Mesenteric fat pad (tissue), 1 donor: ENCODE results near the gene AGBL5. TPM values are rescaled to one million over a fixed set of nuclear protein-coding genes. Genes with fewer than 3 reads are reported as not detected.
"Not testable (repeated sequence)": the region's sequence is repeated elsewhere in the genome, so short reads cannot be mapped to it uniquely, and the experiment has no call there.

Source experiments
- DNase-seq: peaks from one replicate; pipeline ENCODE4 v3.0.0-alpha.2; 2020; ENCODE audit warnings: low spot score
- total RNA-seq: library from RNA; stranded (reverse); fragmentation: NEBNext Ultra II Directional; extraction: Animal tissue kit (Norgen Biotek cat#: 25700); gene quantifications from one replicate; pipeline ENCODE4 v1.2.1, GENCODE V29; 2021
- donor health status: DM: yes; HTN: yes; CAD: no.

Gene AGBL5
- total RNA-seq, 1 donor from 2014 or later, result 20.3 TPM

GRCh38 chr2:27051902-27052645, 606 bp downstream of the AGBL5 start:
- DNase-seq, result no peak

GRCh38 chr2:27053321-27053720, 1.9 kb downstream of the AGBL5 start:
- no peak for DNase-seq

GRCh38 chr2:27053776-27054175, 2.3 kb downstream of the AGBL5 start:
- no peak for DNase-seq

- DNase-seq, result no peak
Observed at GRCh38 chr2:27054721-27055120, 3.3 kb downstream of the AGBL5 start.

- no peak for DNase-seq
Observed at GRCh38 chr2:27057184-27057583, 5.7 kb downstream of the AGBL5 start.

GRCh38 chr2:27058210-27058609, 6.7 kb downstream of the AGBL5 start:
- DNase-seq, result no peak

GRCh38 chr2:27059141-27059820, 7.8 kb downstream of the AGBL5 start:
- no peak for DNase-seq

GRCh38 chr2:27060323-27060722, 8.9 kb downstream of the AGBL5 start:
- no peak for DNase-seq

GRCh38 chr2:27065128-27065527, 13.7 kb downstream of the AGBL5 start:
- no peak for DNase-seq

- no peak for DNase-seq
Observed at GRCh38 chr2:27067385-27067784, 15.9 kb downstream of the AGBL5 start.

- no peak for DNase-seq
Observed at GRCh38 chr2:27069436-27069835, 18.0 kb downstream of the AGBL5 start.

- DNase-seq, result no peak
Observed at GRCh38 chr2:27069961-27070618, 18.6 kb downstream of the AGBL5 start.

- no peak for DNase-seq
Observed at GRCh38 chr2:27070653-27071276, 19.3 kb downstream of the AGBL5 start.

GRCh38 chr2:27071277-27071989, 20.0 kb downstream of the AGBL5 start, which contains the start of gene OST4:
TSS of gene OST4 (minus strand) at chr2:27071654.
- peak; percentile 98 for DNase-seq

GRCh38 chr2:27071990-27072830, 20.7 kb downstream of the AGBL5 start:
- DNase-seq, result no peak

GRCh38 chr2:27072920-27073319, 21.5 kb downstream of the AGBL5 start:
- DNase-seq, result no peak

GRCh38 chr2:27073782-27074181, 22.3 kb downstream of the AGBL5 start:
- DNase-seq, result no peak

- no peak for DNase-seq
Observed at GRCh38 chr2:27074738-27075565, 23.5 kb downstream of the AGBL5 start.

- not testable (repeated sequence) for DNase-seq
Observed at GRCh38 chr2:27075566-27075871, 24.1 kb downstream of the AGBL5 start.
